Bone marrow (tissue), 2 donors: ENCODE results near the gene NCKAP5.

Source experiments
- DNase-seq, 2 donors: peaks; one replicate each; lab custom pipeline; 2025; lab: John Stamatoyannopoulos, UW

NCKAP5 gene

DNA sequence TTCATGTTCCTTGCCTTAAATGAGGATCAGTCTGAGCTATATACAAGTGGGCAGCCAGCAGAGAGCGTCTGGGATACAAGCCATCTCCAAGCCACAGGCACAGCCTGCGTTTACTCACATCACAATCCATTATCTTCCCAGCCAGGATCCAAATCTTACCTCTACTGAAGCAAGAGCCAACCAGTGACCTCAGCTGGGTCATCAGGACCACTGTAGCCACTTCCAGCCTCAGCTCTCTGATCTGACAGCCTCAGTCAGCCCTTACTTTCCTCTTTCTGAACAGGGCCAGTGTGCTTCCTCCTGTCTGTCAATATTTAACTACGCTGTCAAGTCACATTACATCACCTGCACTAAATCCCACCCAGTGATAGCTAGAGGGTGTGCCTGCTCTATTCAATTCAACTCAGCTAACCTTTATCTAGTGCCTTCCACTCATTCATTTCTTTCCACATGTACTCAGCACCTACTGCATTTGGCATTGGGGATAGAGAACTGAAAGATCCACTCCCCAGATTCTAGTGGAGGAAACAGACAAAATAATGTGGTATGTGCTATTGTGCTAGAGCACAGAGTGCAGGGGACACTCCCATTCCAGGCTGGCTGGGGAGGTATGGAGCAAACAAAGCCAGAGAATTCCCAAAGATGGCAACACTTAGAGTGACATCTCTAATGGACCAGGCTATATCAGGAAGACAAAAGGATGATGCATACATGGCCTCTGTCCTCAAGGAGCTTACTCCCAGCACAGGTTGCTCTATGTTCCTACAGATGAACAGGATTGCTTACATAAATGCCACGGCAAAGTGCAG, 146.5 kb downstream of the NCKAP5 start:
- no peak for DNase-seq

- DNase-seq = no peak
Observed at GRCh38 chr2:133420788-133421187, 147.5 kb downstream of the NCKAP5 start.

DNA sequence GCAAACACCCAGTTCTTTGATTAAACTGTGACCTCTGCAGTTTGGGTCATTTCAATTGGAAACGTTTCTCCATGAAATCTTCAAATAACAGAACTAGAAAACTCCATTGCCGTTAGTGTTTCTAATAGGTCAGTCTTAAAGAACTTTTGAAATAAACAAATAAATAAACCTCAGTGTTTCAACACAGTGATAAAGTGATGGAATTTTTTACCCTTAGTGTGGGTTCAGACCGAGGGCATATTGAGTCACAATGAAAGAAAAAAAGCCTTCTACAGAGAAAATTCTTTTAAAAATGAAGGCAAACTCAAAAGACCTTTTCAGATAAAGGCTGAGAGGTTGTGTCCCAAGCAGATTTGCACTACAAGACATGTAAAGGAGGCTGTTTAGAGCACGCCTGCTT, 149.6 kb downstream of the NCKAP5 start:
- no peak for DNase-seq

DNA sequence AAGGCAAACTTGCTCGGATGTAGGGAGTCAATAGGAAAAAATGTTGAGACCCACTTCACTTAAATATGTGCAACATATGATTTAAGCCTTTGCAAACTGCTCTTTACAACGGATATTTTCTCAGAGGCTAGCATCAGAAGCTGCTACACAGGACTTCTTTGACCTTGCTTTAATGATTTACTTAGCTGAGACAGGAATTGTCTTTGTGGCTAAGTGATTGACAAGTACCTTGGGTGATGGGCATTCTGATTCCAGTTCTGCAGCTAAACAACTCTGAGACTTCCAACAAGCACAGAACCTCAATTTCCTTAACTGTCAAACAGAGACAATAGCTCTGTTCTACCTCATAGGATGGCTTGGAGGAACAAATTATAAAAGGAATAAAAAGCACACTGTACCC, 150.2 kb downstream of the NCKAP5 start:
- DNase-seq = no peak

DNA sequence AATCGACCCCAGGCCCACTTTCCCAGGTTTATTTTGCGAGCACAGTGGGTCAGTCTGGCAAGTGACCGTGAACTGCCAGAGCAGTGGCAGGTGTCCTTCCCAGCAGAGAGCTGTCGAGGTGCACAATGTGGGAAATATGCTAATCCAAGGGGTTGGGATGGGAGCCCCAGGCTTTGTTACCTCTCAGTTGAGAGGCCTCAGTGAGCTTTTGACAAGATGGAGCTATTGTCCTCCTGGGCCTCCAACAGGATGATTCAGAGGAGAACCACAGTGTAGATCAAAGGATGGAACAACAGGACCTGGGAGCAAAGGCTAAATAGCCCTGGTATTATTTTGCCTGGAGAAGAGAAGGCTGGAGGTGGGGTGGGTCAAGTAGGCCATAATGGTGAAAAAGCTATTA, 150.8 kb downstream of the NCKAP5 start:
- DNase-seq = no peak

GRCh38 chr2:133416736-133417135, 151.5 kb downstream of the NCKAP5 start:
- no peak for DNase-seq

DNA sequence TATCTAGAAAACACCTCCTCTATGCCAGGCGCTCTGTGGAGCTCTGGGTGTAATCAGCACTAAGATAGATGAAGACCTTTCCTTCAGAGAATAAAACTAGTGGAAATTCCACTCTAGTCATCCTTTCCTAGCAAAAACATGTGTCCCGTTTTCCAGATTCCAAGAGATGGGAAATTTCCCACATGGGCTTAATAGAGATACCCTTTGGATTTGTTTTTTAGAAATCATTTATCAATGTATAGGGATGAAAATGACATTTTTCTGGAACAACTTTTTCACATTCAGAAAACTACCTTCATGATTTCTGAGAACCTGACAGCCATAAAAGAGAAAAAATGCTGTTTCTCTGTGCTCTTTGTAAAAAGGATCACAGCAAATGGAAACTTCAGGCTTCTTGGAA, 152.1 kb downstream of the NCKAP5 start:
- DNase-seq = no peak

DNA sequence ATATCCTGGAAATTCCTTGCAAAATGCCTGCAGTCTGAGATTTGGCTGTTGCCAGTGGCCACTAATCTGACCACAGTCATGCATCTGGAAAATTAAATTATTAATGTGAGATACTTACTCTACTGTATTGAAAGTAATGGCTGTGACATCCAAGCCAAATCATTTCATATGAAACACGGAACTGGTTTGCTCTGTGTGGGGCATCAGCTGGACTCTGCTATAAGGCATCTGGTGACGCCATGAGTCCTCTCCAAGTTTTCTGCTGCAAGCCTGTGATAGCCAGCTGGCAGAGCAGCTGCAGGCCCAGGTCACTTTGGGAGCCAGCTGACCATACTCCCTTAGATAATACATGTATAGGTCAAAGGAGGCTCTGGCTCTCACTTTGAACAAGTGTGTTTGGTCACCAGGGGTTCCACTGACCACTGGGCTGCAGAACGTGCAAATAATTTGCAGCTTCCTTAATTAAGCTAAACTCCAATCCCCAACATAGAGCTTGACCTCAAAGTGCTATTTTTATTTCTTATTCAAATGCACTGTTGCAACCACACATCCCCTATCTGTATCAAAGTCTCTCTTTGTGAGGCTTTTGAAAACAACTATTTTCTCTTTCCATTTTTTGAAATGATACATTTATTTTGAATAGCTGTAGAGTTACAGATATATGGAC, 152.9 kb downstream of the NCKAP5 start:
- DNase-seq = no peak

DNA sequence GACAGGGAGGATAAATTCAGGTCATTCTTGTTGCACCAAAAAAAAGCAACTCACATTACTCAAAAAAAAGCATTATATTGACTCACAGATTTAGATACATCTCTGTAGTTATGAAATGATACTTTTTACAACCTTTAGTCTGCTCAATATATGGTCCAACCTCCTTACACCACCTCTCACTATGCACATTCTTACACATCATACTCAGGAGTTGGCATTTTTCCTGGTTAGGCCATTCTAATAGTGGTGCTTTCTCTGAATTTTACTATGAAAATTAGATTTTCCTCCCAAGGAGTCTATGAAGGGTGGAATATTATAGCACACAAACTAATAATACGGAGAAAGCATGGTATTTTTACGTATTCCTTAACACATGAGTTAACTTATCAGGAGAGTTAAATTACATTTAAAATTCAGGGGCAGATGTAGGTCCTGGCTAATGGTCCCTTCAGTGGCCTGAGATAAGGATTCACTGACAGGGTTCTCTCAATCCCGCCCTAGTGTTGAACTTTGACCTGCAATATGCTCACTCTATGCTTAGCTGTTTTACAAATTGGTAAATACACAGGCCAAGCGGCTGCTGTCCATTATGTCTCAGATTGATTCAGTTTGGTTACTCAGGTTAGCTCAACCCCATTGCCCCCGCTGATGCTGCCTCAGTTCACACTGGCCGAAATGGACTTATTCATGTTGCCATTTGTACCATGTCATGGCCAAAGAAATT, 153.6 kb downstream of the NCKAP5 start:
- no peak for DNase-seq

DNA sequence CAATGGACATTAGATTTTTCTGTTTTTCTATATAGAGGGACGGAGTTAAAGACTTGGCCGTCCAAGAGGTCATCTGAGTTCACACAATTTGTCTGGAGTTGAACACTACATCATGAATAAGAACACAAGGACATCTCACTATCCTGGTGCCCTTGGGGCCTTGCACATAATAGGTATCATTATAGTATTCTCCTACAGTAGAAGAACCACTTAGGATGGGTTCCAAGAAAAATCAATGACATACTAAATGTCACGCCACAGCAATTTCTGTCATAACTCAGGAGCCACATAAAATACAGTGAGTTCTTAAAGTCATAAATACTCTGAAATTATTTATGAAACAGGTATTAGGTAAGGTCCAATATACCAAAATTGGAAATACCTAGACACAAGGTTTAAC, 154.4 kb downstream of the NCKAP5 start:
- no peak for DNase-seq

GRCh38 chr2:133412694-133413093, 155.6 kb downstream of the NCKAP5 start:
- no peak for DNase-seq

DNA sequence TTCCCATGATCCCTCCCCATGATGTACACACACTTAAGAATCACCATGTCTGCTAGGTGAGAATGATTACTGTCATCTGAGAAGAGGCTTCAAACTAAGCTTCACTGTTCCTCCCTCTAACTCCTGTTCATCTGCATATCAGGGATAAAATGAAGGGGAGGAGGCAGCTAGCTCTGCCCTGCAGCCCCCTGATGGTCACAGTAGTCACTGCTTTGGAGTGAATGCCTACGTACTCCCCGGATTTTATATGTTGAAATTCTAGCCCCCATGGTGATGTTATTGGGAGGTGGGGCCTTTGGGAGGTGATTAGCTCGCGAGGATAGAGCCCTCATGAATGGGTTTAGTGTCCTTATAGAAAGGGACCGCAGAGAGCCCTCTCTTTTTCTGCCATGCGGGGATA, 156.4 kb downstream of the NCKAP5 start:
- DNase-seq = no peak

GRCh38 chr2:133411101-133411500, 157.2 kb downstream of the NCKAP5 start:
- DNase-seq = no peak

DNA sequence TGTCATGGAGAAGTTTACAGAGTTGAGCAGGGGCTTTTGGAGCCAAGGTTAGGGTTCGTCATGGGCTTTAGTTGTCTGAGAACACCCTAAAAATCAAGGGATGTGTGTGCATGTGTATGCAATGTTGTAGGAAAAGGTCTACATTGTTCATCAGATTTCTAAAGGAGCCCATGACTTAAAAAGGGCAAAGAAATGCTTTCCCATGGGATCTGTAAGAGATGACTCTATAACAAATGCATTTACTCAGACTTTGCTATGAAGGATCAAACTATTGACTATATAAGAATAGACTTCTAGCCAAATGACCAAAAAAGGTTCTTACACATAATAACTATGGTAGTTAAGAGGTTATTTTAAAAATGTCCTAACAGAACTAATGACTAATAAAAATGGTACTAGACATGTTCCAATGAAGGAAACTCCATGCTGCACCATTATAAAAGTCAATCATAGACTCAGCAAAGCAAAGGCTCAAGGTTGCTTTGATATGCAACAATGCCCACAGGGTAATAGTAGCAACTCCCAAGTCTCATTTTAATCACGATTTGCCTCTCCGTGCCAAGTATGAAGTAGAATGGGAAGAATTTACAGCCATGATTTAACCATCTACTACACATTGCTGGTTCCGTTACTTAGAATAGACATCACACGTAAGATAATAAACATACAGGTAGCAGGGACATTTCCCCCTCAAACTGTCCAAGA, 158.5 kb downstream of the NCKAP5 start:
- no peak for DNase-seq

DNA sequence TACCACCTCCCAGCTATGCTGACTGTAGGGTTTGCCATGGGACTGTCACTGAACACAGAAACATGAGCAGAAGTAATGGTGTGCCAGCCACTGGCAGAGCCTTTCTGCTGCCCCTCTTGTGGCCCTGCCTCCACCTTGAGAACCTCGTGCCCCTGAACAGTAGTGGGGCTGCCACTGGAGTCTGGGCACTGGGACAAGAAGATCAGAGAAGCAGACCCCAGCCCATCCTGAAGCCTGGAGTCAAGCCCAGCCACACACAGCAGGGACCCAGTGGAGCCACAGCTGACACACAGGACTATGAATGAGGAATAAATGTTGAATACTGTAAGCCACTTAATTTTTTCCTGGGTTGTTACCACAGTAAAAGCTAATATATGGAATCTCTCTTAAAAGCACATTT, 159.6 kb downstream of the NCKAP5 start:
- DNase-seq = no peak

GRCh38 chr2:133407341-133407740, 160.9 kb downstream of the NCKAP5 start:
- DNase-seq = no peak

GRCh38 chr2:133405252-133405651, 163.0 kb downstream of the NCKAP5 start:
- no peak for DNase-seq

GRCh38 chr2:133400411-133400810, 167.9 kb downstream of the NCKAP5 start:
- DNase-seq = no peak

- no peak for DNase-seq
Observed at GRCh38 chr2:133393895-133394294, 174.4 kb downstream of the NCKAP5 start.

- DNase-seq = no peak
Observed at GRCh38 chr2:133390156-133390555, 178.1 kb downstream of the NCKAP5 start.

- DNase-seq = no peak
Observed at GRCh38 chr2:133389569-133389968, 178.7 kb downstream of the NCKAP5 start.

DNA sequence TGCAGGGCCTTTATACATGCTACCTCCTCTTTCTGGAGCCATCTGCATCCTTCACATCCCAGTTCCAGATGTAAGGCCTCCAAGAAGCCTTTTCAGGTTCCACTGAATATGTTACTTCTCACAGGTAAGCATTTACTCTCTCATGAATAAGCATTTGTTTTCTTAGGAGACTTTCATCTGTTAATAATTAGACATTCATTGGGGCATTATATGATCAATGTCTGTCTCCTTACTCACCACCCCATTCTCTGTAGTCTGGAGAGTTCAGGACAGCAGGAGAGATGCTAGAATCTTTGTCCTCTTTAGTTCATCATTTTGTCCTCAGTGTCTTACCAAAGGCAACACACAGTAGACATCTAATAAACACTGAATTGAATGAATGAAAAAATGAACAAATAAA, 185.7 kb downstream of the NCKAP5 start:
- DNase-seq = no peak
